Ishikawa (cell line): ENCODE measurements around the gene DYTN.

ENCODE experiments used
- CEBPB ChIP-seq: IDR thresholded peaks from 2 replicates; pipeline ENCODE4 v1.6.1; 2012
- CREB1 ChIP-seq: IDR thresholded peaks from 2 replicates; pipeline ENCODE4 v1.6.1; 2012; ENCODE audit warnings: low read depth
- EGR1 ChIP-seq: IDR thresholded peaks from 2 replicates; pipeline ENCODE4 v1.6.1; 2012
- EP300 ChIP-seq: IDR thresholded peaks from 2 replicates; pipeline ENCODE4 v1.6.1; 2012; ENCODE audit warnings: borderline replicate concordance
- FOXM1 ChIP-seq: IDR thresholded peaks from 2 replicates; pipeline ENCODE4 v1.6.1; 2012; ENCODE audit warnings: low read depth, borderline replicate concordance
- NFIC ChIP-seq: IDR thresholded peaks from 2 replicates; pipeline ENCODE4 v1.6.1; 2012
- RAD21 ChIP-seq: IDR thresholded peaks from 2 replicates; pipeline ENCODE4 v1.6.1; 2012; ENCODE audit warnings: low read depth
- TAF1 ChIP-seq: IDR thresholded peaks from 2 replicates; pipeline ENCODE4 v1.6.1; 2012; ENCODE audit warnings: low read depth, mild to moderate bottlenecking
- TCF12 ChIP-seq: IDR thresholded peaks from 2 replicates; pipeline ENCODE4 v1.6.1; 2012; ENCODE audit warnings: low read depth
- TEAD4 ChIP-seq: IDR thresholded peaks from 2 replicates; pipeline ENCODE4 v1.6.1; 2012
- YY1 ChIP-seq: IDR thresholded peaks from 2 replicates; pipeline ENCODE4 v1.6.1; 2012; ENCODE audit warnings: low read depth
- ZBTB7A ChIP-seq: IDR thresholded peaks from 2 replicates; pipeline ENCODE4 v1.6.1; 2012; ENCODE audit warnings: low read depth
- TF ChIP-seq, protein P1 (sequence below): IDR thresholded peaks from 2 replicates; pipeline ENCODE4 v1.6.1; 2012
- TF ChIP-seq, protein P2 (sequence below): IDR thresholded peaks from 2 replicates; pipeline ENCODE4 v1.6.1; 2012
- TF ChIP-seq, protein P3 (sequence below): IDR thresholded peaks from 2 replicates; pipeline ENCODE4 v1.6.1; 2012; ENCODE audit warnings: low read depth, mild to moderate bottlenecking

Gene DYTN, protein sequence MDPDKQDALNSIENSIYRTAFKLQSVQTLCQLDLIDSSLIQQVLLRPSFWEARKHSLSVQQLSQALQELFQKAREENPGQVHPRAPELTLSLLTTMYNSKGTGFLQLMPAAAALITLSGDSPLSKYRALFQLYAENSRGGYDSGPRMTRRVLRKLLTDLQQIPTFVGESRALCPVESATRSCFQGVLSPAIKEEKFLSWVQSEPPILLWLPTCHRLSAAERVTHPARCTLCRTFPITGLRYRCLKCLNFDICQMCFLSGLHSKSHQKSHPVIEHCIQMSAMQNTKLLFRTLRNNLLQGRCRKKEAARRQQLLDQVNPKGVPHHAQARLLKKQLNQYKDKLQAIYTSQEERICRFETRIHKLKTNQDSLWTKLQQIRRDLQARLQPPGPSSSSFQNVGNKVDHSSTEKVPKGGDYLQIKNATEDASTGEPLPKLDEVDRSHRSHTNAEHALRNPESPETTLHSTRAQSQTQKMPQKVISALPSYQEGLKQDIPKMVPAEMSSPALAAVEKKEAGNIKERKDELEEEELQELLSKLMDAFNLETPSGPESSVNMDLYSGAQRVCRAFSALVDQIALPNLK

GRCh38 chr2:206718296-206718695, at the start of gene DYTN:
DYTN (minus strand) TSS chr2:206718396; CDS start chr2:206718279, 117 bp downstream.
- TF ChIP-seq, protein P1, sequence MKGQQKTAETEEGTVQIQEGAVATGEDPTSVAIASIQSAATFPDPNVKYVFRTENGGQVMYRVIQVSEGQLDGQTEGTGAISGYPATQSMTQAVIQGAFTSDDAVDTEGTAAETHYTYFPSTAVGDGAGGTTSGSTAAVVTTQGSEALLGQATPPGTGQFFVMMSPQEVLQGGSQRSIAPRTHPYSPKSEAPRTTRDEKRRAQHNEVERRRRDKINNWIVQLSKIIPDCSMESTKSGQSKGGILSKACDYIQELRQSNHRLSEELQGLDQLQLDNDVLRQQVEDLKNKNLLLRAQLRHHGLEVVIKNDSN = no peak
- TF ChIP-seq TAF1 (no peak), RAD21 (no peak), ZBTB7A (no peak), NFIC (no peak), CEBPB (no peak), CREB1 (no peak), YY1 (no peak), TCF12 (no peak), EP300 (no peak), TEAD4 (no peak), EGR1 (no peak)
- TF ChIP-seq, protein P2, sequence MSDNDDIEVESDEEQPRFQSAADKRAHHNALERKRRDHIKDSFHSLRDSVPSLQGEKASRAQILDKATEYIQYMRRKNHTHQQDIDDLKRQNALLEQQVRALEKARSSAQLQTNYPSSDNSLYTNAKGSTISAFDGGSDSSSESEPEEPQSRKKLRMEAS = no peak
- TF ChIP-seq, protein P3, sequence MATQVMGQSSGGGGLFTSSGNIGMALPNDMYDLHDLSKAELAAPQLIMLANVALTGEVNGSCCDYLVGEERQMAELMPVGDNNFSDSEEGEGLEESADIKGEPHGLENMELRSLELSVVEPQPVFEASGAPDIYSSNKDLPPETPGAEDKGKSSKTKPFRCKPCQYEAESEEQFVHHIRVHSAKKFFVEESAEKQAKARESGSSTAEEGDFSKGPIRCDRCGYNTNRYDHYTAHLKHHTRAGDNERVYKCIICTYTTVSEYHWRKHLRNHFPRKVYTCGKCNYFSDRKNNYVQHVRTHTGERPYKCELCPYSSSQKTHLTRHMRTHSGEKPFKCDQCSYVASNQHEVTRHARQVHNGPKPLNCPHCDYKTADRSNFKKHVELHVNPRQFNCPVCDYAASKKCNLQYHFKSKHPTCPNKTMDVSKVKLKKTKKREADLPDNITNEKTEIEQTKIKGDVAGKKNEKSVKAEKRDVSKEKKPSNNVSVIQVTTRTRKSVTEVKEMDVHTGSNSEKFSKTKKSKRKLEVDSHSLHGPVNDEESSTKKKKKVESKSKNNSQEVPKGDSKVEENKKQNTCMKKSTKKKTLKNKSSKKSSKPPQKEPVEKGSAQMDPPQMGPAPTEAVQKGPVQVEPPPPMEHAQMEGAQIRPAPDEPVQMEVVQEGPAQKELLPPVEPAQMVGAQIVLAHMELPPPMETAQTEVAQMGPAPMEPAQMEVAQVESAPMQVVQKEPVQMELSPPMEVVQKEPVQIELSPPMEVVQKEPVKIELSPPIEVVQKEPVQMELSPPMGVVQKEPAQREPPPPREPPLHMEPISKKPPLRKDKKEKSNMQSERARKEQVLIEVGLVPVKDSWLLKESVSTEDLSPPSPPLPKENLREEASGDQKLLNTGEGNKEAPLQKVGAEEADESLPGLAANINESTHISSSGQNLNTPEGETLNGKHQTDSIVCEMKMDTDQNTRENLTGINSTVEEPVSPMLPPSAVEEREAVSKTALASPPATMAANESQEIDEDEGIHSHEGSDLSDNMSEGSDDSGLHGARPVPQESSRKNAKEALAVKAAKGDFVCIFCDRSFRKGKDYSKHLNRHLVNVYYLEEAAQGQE = no peak

DNA sequence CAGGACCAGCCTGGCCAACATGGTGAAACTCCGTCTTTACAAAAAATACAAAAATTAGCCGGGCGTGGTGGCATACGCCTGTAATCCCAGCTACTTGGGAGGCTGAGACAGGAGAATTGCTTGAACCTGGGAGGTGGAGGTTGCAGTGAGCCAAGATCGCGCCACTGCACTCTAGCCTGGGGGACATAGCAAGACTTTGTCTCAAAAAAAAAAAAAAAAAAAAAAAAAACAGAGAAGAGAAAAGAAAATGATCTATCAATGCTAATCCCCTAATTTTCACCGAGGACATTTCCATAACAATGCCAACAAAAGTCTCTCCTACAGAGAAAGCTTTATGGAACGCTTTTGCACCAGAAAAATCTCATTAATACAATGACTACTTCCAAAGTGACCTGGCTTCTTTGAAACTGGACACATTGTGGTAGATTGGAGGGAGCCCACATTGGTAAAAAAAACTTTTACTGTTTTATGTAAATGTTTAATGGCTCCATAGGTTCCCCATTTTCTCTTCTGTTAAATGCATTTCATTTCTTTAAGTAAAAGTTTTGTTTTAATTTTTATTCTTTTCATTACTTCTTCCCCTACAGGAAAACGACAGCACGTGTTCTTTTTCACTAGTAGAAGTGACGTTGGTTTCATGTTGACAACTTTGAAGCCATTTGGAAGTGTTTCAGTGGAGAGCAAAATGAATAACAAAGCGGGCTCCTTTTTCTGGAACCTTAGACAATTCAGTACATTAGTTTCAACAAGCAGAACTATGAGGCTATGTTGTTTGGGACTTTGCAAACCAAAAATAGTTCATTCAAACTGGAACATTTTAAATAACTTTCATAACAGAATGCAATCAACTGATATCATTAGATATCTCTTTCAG, 48.1 kb upstream of the DYTN start:
- TF ChIP-seq, protein P2 = no peak
- TF ChIP-seq TEAD4 = no peak
- TF ChIP-seq, protein P3 = no peak
- no peak for TF ChIP-seq RAD21
- TF ChIP-seq YY1 = no peak
- no peak for TF ChIP-seq CREB1
- no peak for TF ChIP-seq NFIC
- no peak for TF ChIP-seq FOXM1
- no peak for TF ChIP-seq ZBTB7A
- no peak for TF ChIP-seq TCF12
- no peak for TF ChIP-seq EGR1
- TF ChIP-seq TAF1 = no peak
- TF ChIP-seq, protein P1 = no peak
- no peak for TF ChIP-seq CEBPB
- TF ChIP-seq EP300 = no peak

DNA sequence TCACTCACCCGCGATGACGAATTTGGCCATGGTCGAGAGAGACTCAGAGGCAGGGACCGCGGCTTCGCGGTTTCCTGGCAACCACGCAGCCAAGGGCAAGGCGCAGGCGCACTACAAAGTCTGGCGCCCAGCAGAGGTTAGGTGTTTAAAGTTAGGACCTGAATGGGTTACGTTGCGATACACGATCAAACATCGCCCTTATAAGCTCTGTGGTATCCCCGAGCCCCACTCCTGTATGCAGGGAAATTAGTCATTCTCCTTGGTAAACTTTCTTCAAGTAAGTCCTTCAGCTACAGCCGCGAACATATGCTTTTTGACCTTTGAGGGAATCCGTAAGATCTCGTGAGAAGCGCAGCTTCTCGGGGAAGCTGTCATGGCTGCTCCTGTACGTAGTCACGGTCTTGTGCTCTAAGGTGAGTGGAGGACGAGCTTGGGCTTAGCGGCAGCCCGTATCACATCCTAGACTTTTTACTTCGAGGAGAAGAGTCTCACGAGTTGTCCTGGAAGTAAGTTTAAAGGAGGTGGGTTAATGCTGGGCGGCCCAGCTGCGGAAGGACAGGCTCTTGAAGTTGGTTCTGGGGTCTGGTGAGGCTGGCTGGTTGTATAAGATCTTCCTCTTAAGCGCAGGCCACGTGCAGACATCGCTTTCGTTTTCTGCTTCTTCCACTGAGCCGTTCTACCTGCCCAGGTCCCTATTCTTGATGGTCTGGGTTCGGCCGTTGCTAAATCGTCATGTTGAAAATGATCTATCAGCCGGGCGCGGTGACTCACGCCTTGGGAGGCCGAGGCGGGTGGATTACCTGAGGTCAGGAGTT, 47.3 kb upstream of the DYTN start, which contains the start of the genes FASTKD2 and MDH1B:
TSS of gene FASTKD2 (plus strand) at position 365 of the 815 bp plus-strand sequence. CDS start 1,088 bp downstream, outside the sequence.
TSS of gene MDH1B (minus strand) at position 87 of the 815 bp plus-strand sequence. CDS start at position 30, 57 bp downstream.
- TF ChIP-seq EGR1 = no peak
- TF ChIP-seq TEAD4 = no peak
- TF ChIP-seq NFIC = 0 out of 2 replicates have a peak, but pooled peaks have one; percentile 15
- TF ChIP-seq, protein P1 = peak; percentile 5; the same call in 1 of the 2 replicates
- TF ChIP-seq TCF12 = 0 out of 2 replicates have a peak, but pooled peaks have one; percentile 6
- TF ChIP-seq, protein P2 = peak; percentile 88
- TF ChIP-seq YY1 = peak; percentile 96
- TF ChIP-seq TAF1 = peak; percentile 90
